HG03575 (cell line): Measurements from ENCODE around the gene SLC24A5.

ENCODE experiments used
- ATAC-seq: cut with Tn5 transposase; IDR thresholded peaks from one replicate; pipeline ENCODE4 v1.9.1; 2021; ENCODE audit not compliant: unreplicated experiment, insufficient number of reproducible peaks, low FRiP score; ENCODE audit errors: extremely low read depth

Gene SLC24A5

GRCh38 chr15:48177766-48178647, 57.2 kb downstream of the SLC24A5 start, which contains the start of gene MYEF2:
Gene MYEF2, minus strand, starts transcription at chr15:48178295. Its CDS starts 58 bp downstream, at chr15:48178237.
- ATAC-seq: no peak

- no peak for ATAC-seq
Measured at GRCh38 chr15:48178648-48178931, 57.8 kb downstream of the SLC24A5 start.

GRCh38 chr15:48182749-48183148, 62.0 kb downstream of the SLC24A5 start:
- no peak for ATAC-seq

- no peak for ATAC-seq
Measured at GRCh38 chr15:48185529-48185928, 64.7 kb downstream of the SLC24A5 start.

GRCh38 chr15:48186271-48186670, 65.5 kb downstream of the SLC24A5 start:
- ATAC-seq: no peak

- ATAC-seq: no peak
Measured at GRCh38 chr15:48190932-48191573, 70.3 kb downstream of the SLC24A5 start.

GRCh38 chr15:48191574-48192225, 70.9 kb downstream of the SLC24A5 start, which contains the start of gene CTXN2:
Gene CTXN2, plus strand, starts transcription at chr15:48191665. Its CDS starts 9,636 bp downstream, at chr15:48201301.
- ATAC-seq: no peak
